GM13977 (cell line): ENCODE data around the gene LARGE1.

ENCODE experiments used
- DNase-seq: peaks from one replicate; pipeline ENCODE4 v3.0.0; 2012; ENCODE audit warnings: low spot score
- CTCF ChIP-seq: IDR thresholded peaks from 2 replicates; pipeline ENCODE4 v1.5.1; 2012; ENCODE audit warnings: mild to moderate bottlenecking, control low read depth; ENCODE audit not compliant: insufficient read depth; ENCODE audit errors: extremely low read depth, missing control alignments
- in situ Hi-C: fragments of 300-500 bp; cut with MboI; formaldehyde crosslinking; loops from one replicate; pipeline ENCODE4 v1.12.0; 2022; ENCODE audit warnings: low sequenced_read_pairs, low pct_unique_long_range_greater_than_20kb, mixed read lengths, inconsistent platforms; ENCODE audit not compliant: unreplicated experiment

LARGE1 gene

DNA sequence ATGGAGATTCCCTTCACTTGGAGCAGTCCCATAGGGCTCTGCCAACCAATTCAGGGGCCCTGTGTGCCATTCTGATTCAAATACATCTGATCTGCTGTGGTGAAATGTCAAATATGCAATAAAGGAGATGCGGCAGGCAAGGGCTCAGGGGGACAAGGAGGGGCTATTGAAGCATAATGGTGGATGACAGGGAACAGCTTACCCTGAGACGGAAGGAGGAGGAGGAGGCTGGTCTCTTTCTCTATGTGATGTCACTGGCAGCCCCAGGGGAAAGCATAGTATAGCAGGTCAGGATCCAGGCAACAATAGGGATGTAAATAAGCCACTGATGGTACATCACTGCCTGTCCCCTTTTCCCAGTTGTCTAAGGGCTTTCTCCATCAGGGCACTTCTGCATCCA, 511.2 kb downstream of the LARGE1 start:
- DNase-seq: no peak
- in situ Hi-C loops: no loop called here
- TF ChIP-seq CTCF: no peak

GRCh38 chr22:33405194-33405593, 515.1 kb downstream of the LARGE1 start:
- no peak for DNase-seq
- in situ Hi-C loops: no loop called here
- no peak for TF ChIP-seq CTCF

GRCh38 chr22:33404723-33405122, 515.6 kb downstream of the LARGE1 start:
- in situ Hi-C loops: no loop called here
- no peak for DNase-seq
- TF ChIP-seq CTCF: no peak

- in situ Hi-C loops: no loop called here
- no peak for TF ChIP-seq CTCF
- no peak for DNase-seq
Observed at GRCh38 chr22:33402325-33402724, 518.0 kb downstream of the LARGE1 start.

DNA sequence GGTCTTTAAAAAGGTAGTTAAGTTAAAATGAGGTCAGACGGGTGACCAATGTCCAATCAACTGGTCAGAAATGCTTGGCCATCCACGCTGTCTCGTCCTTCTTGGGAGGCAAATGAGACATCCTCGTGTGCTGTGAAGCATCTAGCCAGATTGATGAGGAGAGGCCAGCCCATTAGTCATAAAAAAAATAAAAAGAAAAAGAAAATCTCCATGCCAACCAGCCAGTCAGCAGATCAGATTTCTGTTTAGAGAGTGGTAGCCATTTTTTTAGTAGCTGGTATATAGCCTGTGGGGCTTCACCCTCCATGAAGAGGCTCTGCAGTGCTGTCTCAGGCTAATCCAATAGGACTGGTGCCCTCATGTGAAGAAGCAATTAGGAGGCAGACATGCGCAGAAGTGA, 519.0 kb downstream of the LARGE1 start:
- TF ChIP-seq CTCF: no peak
- DNase-seq: no peak
- in situ Hi-C loops: no loop called here

DNA sequence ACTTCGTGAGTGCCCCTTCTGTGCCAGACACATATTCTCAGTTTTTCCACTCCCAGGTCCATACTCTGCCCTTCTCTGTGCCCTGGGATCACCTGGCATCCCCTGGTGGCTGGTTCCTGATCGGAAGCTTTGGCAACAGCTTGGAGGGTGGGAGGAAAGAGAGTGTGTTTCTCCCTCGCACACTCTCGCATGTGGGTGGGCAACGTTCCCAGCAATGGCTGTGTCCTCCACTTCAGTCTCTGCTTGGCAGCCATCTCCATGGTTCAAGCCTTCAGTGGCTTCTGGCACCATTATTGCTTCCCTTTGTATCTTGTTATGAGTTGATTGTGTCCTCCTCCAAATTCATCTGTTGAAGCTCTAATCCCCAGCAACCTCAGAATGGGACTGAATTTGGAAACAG, 519.4 kb downstream of the LARGE1 start:
- TF ChIP-seq CTCF: no peak
- DNase-seq: no peak
- in situ Hi-C loops: no loop called here

- in situ Hi-C loops: no loop called here
- TF ChIP-seq CTCF: no peak
- no peak for DNase-seq
Observed at GRCh38 chr22:33400061-33400840, 520.0 kb downstream of the LARGE1 start.
